Measurements from ENCODE around the gene PRKRIP1. TPM values are rescaled to one million over a fixed set of nuclear protein-coding genes. Genes with fewer than 3 reads are reported as not detected.

Gene PRKRIP1
- polyA plus RNA-seq, 4 donors, result 17.5 to 28.1 (median 20.1) TPM

DNA sequence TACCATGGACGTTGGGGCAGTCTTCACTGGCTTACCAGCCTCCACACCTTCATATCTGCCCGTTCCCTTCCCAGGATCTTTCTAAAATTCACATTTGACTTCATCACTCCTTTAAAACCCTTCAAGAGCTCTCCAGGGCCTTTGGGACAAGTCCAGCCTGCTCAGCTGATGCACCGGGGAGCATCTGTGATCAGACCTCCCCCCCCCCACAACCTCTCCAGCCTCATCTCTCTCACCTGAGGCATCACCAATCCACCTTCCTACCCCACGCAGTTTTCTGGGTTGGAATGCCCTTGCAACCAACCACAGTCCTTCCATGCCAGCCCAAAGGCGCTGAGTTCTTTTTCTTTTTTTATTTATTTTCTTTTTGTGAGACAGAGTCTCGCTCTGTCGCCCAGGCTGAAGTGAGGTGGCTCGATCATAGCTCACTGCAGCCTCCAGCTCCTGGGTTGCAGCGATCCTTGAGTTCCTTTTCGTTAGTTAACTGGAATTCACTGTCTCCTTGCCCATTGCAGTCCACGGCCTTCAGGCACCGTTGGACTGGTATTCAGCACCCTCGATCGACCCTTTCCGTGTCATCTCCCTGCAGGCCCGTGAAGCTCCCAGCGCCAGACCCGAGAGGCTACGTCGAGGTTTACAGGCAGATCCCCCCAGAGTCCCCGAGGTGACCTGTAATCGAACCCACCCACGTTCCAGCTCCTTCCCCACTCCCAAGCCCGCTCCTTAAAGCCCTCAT is 67.8 kb downstream of the PRKRIP1 start:
- FAIRE-seq, result no peak

DNA sequence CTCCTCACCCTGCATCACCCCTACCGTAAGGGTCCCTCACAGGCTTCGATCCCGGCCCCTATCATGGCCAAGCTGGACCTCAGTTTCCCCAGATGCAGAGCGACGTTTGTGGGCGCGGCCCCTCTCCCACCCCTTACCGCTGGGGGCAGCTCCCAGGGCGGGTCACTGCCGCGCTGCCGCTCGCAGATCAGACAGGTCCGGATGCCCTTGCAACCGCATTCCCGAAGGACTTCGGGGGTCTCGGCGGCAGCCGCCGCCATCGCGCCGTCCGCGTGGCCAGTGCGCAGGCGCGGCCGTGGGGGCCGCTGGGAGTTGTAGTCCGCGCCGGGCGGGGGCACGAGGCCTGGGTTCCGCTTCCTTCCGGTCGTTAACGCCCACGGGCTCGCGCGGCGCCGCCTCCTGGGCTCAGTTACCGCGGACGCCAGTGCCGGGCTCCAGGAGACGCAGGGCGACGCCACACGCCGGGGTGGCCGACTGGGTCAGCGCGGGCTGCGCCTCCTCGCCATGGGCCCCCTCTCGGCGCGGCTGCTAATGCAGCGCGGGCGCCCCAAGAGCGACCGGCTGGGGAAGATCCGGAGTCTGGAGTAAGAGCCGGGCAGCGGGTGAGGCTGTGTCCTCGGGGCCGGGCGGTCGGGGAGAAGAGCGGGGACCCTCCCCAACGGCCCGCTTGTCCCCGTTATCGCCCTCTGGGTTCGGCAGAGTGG is 68.6 kb downstream of the PRKRIP1 start, which contains the start of the genes ALKBH4 and LRWD1:
Gene ALKBH4, minus strand, starts transcription at position 287 of the 704 bp plus-strand sequence. Its CDS starts 27 bp downstream, at position 260.
Gene LRWD1, plus strand, starts transcription at position 408 of the 704 bp plus-strand sequence. Its CDS starts 97 bp downstream, at position 505.
- Histone ChIP-seq H3K27me3 (ENCODE audit: control insufficient read depth in 3 of 3, insufficient read depth in 3 of 3, low read length in 3 of 3) (no peaks in the 10 kb centered on the region), H3K4me1 (ENCODE audit: control insufficient read depth in 3 of 3, insufficient read depth in 2 of 3, low read depth in 1 of 3, low read length in 2 of 3) (peaks cover 7 to 11% (median 9%) of the 10 kb centered on the region in 3 donors)

More for the DNA sequence above, 67.8 kb downstream of the PRKRIP1 start:
- H3K27ac ChIP-seq (ENCODE audit: low read depth in 1 of 3, low read length in 2 of 3), result peak overlapping the region in 1 of 3 donors; percentile 21
- WGBS, 3 donors, result 7 to 12% (median 9%) methylated on average over 24 of the region's 24 CpGs
- no peaks in the 10 kb centered on the region for H3K9me3 ChIP-seq (ENCODE audit: control insufficient read depth in 2 of 2, insufficient read depth in 1 of 2, low read depth in 1 of 2, low read length in 1 of 2)
- H3K4me1 ChIP-seq (ENCODE audit: control insufficient read depth in 3 of 3, insufficient read depth in 2 of 3, low read depth in 1 of 3, low read length in 2 of 3), result peaks cover 3 to 11% (median 9%) of the 10 kb centered on the region in 3 donors
- H3K4me3 ChIP-seq (ENCODE audit: low read depth in 1 of 3, low read length in 3 of 3), result peak overlapping the region; percentile 65 to 98 (median 73)
- peak in 1 of 2 donors; percentile 14 for DNase-seq
- H3K36me3 ChIP-seq (ENCODE audit: control insufficient read depth in 3 of 3, insufficient read depth in 2 of 3, low read depth in 1 of 3, low read length in 3 of 3), result peaks cover 0 to 37% (median 0%) of the 10 kb centered on the region in 3 donors
- H3K27me3 ChIP-seq (ENCODE audit: control insufficient read depth in 3 of 3, insufficient read depth in 3 of 3, low read length in 3 of 3), result no peaks in the 10 kb centered on the region

DNA sequence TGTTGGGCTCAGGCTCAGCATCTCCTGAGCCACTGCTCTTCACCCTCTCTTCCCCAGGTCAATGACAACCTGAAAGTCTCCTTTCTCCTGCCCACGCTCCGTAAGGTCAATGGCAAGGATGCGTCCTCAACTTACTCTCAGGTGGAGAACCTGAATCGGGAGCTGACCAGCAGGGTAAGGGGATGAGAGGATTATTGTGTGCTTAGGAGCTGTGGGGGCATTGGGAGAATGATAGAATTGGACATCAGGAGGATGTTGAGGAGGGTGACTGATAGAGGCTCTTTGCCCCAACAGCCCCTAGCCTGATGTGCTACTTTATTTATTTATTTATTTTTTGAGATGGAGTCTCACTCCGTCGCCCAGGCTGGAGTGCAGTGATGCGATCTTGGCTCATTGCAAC is 69.9 kb downstream of the PRKRIP1 start:
- Histone ChIP-seq H3K4me1 (ENCODE audit: control insufficient read depth in 3 of 3, insufficient read depth in 2 of 3, low read depth in 1 of 3, low read length in 2 of 3) (peaks cover 7 to 11% (median 9%) of the 10 kb centered on the region in 3 donors), H3K27ac (ENCODE audit: low read depth in 1 of 3, low read length in 2 of 3) (no peak overlapping the region), H3K4me3 (ENCODE audit: low read depth in 1 of 3, low read length in 3 of 3) (peak overlapping the region in 1 of 3 donors; percentile 65), H3K9me3 (ENCODE audit: control insufficient read depth in 2 of 2, insufficient read depth in 1 of 2, low read depth in 1 of 2, low read length in 1 of 2) (no peaks in the 10 kb centered on the region), H3K27me3 (ENCODE audit: control insufficient read depth in 3 of 3, insufficient read depth in 3 of 3, low read length in 3 of 3) (no peaks in the 10 kb centered on the region), H3K36me3 (ENCODE audit: control insufficient read depth in 3 of 3, insufficient read depth in 2 of 3, low read depth in 1 of 3, low read length in 3 of 3) (peaks cover 0 to 43% (median 0%) of the 10 kb centered on the region in 3 donors)
- FAIRE-seq, result no peak
- DNase-seq, result no peak
- WGBS, 3 donors, result 94 to 99% (median 96%) methylated on average over 7 of the region's 7 CpGs

More for the DNA sequence above, 68.6 kb downstream of the PRKRIP1 start, which contains the start of the genes ALKBH4 and LRWD1:
- FAIRE-seq (no peak), DNase-seq (peak; percentile 90 to 96)
- 0 to 1% (median 0%) methylated on average over 43 to 81 of the region's 81 CpGs for WGBS, 3 donors
- H3K4me3 ChIP-seq (ENCODE audit: low read depth in 1 of 3, low read length in 3 of 3), result peak within 1 kb of the TSS; percentile 65 to 98 (median 73)
- peaks cover 0 to 37% (median 0%) of the 10 kb centered on the region in 3 donors for H3K36me3 ChIP-seq (ENCODE audit: control insufficient read depth in 3 of 3, insufficient read depth in 2 of 3, low read depth in 1 of 3, low read length in 3 of 3)
- peak within 1 kb of the TSS; percentile 24 to 53 (median 38) for H3K27ac ChIP-seq (ENCODE audit: low read depth in 1 of 3, low read length in 2 of 3)
- no peaks in the 10 kb centered on the region for H3K9me3 ChIP-seq (ENCODE audit: control insufficient read depth in 2 of 2, insufficient read depth in 1 of 2, low read depth in 1 of 2, low read length in 1 of 2)

DNA sequence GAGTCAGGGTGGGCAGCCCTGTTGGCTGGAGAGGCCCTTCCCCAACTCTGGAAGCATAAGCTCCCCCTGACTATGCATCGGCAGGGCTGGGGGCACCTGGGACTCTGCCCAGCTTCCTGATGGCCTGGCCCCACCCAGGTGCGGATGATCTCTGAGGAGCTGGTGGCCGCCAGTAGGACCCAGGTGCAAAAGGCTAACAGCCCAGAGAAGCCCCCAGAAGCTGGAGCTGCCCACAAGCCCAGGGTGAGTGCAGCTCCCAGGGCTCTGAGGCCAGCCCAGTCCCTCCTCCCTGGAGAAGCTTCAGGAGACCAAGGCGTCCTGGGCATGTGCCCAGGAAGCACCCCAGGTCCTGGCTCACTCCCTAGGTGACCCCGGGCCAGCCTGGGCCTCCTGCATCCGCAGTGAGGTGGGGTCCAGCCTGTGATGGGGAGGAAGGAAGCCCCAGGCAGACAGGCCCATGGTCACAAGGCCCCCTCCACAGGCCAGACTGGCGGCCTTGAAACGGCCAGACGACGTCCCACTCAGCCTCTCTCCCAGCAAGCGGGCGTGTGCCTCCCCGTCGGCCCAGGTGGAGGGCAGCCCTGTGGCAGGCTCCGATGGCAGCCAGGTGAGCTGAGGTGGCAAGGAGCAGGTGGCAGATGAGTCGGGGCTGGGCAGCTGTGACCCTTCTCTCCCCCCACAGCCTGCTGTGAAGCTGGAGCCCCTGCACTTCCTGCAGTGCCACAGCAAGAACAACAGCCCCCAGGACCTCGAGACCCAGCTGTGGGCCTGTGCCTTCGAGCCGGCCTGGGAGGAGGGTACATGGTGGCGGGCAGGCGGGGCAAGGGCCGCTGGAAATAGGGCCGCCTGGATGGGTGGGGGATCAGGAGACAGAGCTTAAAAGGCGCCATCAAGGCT is 71.7 kb downstream of the PRKRIP1 start:
- no peak for FAIRE-seq
- Histone ChIP-seq H3K4me1 (ENCODE audit: control insufficient read depth in 3 of 3, insufficient read depth in 2 of 3, low read depth in 1 of 3, low read length in 2 of 3) (peaks cover 7 to 11% (median 9%) of the 10 kb centered on the region in 3 donors), H3K4me3 (ENCODE audit: low read depth in 1 of 3, low read length in 3 of 3) (no peak overlapping the region), H3K27ac (ENCODE audit: low read depth in 1 of 3, low read length in 2 of 3) (no peak overlapping the region), H3K36me3 (ENCODE audit: control insufficient read depth in 3 of 3, insufficient read depth in 2 of 3, low read depth in 1 of 3, low read length in 3 of 3) (peaks cover 0 to 52% (median 0%) of the 10 kb centered on the region in 3 donors), H3K27me3 (ENCODE audit: control insufficient read depth in 3 of 3, insufficient read depth in 3 of 3, low read length in 3 of 3) (no peaks in the 10 kb centered on the region), H3K9me3 (ENCODE audit: control insufficient read depth in 2 of 2, insufficient read depth in 1 of 2, low read depth in 1 of 2, low read length in 1 of 2) (no peaks in the 10 kb centered on the region)
- no peak for DNase-seq
- 83 to 90% (median 86%) methylated on average over 22 to 24 of the region's 24 CpGs for WGBS, 3 donors

GRCh38 chr7:102468478-102469350 is 72.6 kb downstream of the PRKRIP1 start:
- H3K36me3 ChIP-seq (ENCODE audit: control insufficient read depth in 3 of 3, insufficient read depth in 2 of 3, low read depth in 1 of 3, low read length in 3 of 3), result peaks cover 0 to 61% (median 2%) of the 10 kb centered on the region in 3 donors
- DNase-seq (no peak), FAIRE-seq (no peak)
- H3K27me3 ChIP-seq (ENCODE audit: control insufficient read depth in 3 of 3, insufficient read depth in 3 of 3, low read length in 3 of 3), result no peaks in the 10 kb centered on the region
- no peak overlapping the region for H3K27ac ChIP-seq (ENCODE audit: low read depth in 1 of 3, low read length in 2 of 3)
- H3K4me3 ChIP-seq (ENCODE audit: low read depth in 1 of 3, low read length in 3 of 3), result no peak overlapping the region
- peaks cover 7 to 9% (median 8%) of the 10 kb centered on the region in 3 donors for H3K4me1 ChIP-seq (ENCODE audit: control insufficient read depth in 3 of 3, insufficient read depth in 2 of 3, low read depth in 1 of 3, low read length in 2 of 3)
- 88 to 90% (median 89%) methylated on average over 30 to 40 of the region's 40 CpGs for WGBS, 3 donors
- no peaks in the 10 kb centered on the region for H3K9me3 ChIP-seq (ENCODE audit: control insufficient read depth in 2 of 2, insufficient read depth in 1 of 2, low read depth in 1 of 2, low read length in 1 of 2)

DNA sequence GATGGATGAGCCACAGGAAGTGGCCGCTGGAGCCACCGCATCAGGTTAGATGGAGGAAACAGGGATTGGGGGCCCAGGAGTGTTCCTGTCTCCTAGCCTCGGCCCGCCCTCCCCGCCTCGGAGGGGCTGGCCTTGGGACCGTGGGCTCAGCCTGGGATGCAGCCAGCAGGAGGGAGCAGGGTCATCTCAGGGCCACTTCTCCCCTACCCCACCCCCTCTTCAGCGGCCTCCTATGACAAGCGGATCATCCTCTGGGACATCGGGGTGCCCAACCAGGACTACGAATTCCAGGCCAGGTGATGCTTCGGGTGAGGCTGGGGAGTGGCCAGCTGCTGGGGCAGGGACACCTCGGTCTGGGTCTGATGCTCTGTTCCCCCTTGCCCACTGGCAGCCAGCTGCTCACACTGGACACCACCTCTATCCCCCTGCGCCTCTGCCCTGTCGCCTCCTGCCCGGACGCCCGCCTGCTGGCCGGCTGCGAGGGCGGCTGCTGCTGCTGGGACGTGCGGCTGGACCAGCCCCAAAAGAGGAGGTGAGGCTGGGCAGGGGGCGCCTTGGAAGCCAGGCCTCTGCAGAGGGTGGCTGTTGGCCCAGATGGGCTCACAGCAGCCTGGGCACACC is 73.3 kb downstream of the PRKRIP1 start:
- no peak for FAIRE-seq
- no peak for DNase-seq
- H3K4me1 ChIP-seq (ENCODE audit: control insufficient read depth in 3 of 3, insufficient read depth in 2 of 3, low read depth in 1 of 3, low read length in 2 of 3), result peaks cover 5 to 7% (median 5%) of the 10 kb centered on the region in 3 donors

More for the DNA sequence above, 73.3 kb downstream of the PRKRIP1 start:
- H3K4me3 ChIP-seq (ENCODE audit: low read depth in 1 of 3, low read length in 3 of 3), result no peak overlapping the region
- no peaks in the 10 kb centered on the region for H3K27me3 ChIP-seq (ENCODE audit: control insufficient read depth in 3 of 3, insufficient read depth in 3 of 3, low read length in 3 of 3)
- H3K27ac ChIP-seq (ENCODE audit: low read depth in 1 of 3, low read length in 2 of 3), result no peak overlapping the region
- H3K36me3 ChIP-seq (ENCODE audit: control insufficient read depth in 3 of 3, insufficient read depth in 2 of 3, low read depth in 1 of 3, low read length in 3 of 3), result peaks cover 0 to 63% (median 2%) of the 10 kb centered on the region in 3 donors
- no peaks in the 10 kb centered on the region for H3K9me3 ChIP-seq (ENCODE audit: control insufficient read depth in 2 of 2, insufficient read depth in 1 of 2, low read depth in 1 of 2, low read length in 1 of 2)
- 78 to 90% (median 86%) methylated on average over 17 to 24 of the region's 24 CpGs for WGBS, 3 donors
